ENCODE measurements around the gene KDM2A. TPM values are rescaled to one million over a fixed set of nuclear protein-coding genes. Genes with fewer than 3 reads are reported as not detected.

The KDM2A gene
- total RNA-seq, 1 donor from 2014 or later = 71.0 TPM

- no peaks in the 10 kb centered on the region for H3K9me3 Mint-ChIP-seq (ENCODE audit: unreplicated experiment)
- H3K4me3 Mint-ChIP-seq (ENCODE audit: unreplicated experiment) = no peak overlapping the region
- H3K27ac Mint-ChIP-seq (ENCODE audit: unreplicated experiment) = no peak overlapping the region
- peaks cover 2% of the 10 kb centered on the region for H3K27me3 Mint-ChIP-seq (ENCODE audit: unreplicated experiment)
- peaks cover 14% of the 10 kb centered on the region for H3K4me1 Mint-ChIP-seq (ENCODE audit: low read depth, unreplicated experiment)
- TF ChIP-seq CTCF (IDR thresholded peaks at IDR 0.05; ENCODE audit: partially characterized antibody, unreplicated experiment) = no peak
- no peaks in the 10 kb centered on the region for H3K36me3 Mint-ChIP-seq (ENCODE audit: unreplicated experiment)
- no peak for DNase-seq
Measured at GRCh38 chr11:67158221-67158620, 39.2 kb downstream of the KDM2A start.

- H3K9me3 Mint-ChIP-seq (ENCODE audit: unreplicated experiment) = no peaks in the 10 kb centered on the region
- H3K27me3 Mint-ChIP-seq (ENCODE audit: unreplicated experiment) = peaks cover 2% of the 10 kb centered on the region
- no peaks in the 10 kb centered on the region for H3K36me3 Mint-ChIP-seq (ENCODE audit: unreplicated experiment)
- H3K4me3 Mint-ChIP-seq (ENCODE audit: unreplicated experiment) = peak overlapping the region; percentile 62
- no peak for TF ChIP-seq CTCF (IDR thresholded peaks at IDR 0.05; ENCODE audit: partially characterized antibody, unreplicated experiment)
- H3K4me1 Mint-ChIP-seq (ENCODE audit: low read depth, unreplicated experiment) = peaks cover 14% of the 10 kb centered on the region
- peak overlapping the region; percentile 98 for H3K27ac Mint-ChIP-seq (ENCODE audit: unreplicated experiment)
- DNase-seq = peak; percentile 43
Measured at GRCh38 chr11:67160045-67160444, 41.0 kb downstream of the KDM2A start.

GRCh38 chr11:67160872-67161783 lies 42.1 kb downstream of the KDM2A start:
- H3K4me1 Mint-ChIP-seq (ENCODE audit: low read depth, unreplicated experiment) = peaks cover 14% of the 10 kb centered on the region
- peak; percentile 27 for TF ChIP-seq CTCF (IDR thresholded peaks at IDR 0.05; ENCODE audit: partially characterized antibody, unreplicated experiment)
- no peaks in the 10 kb centered on the region for H3K9me3 Mint-ChIP-seq (ENCODE audit: unreplicated experiment)
- no peak overlapping the region for H3K4me3 Mint-ChIP-seq (ENCODE audit: unreplicated experiment)
- H3K27ac Mint-ChIP-seq (ENCODE audit: unreplicated experiment) = no peak overlapping the region
- DNase-seq = no peak
- H3K36me3 Mint-ChIP-seq (ENCODE audit: unreplicated experiment) = no peaks in the 10 kb centered on the region
- peaks cover 2% of the 10 kb centered on the region for H3K27me3 Mint-ChIP-seq (ENCODE audit: unreplicated experiment)

- H3K4me3 Mint-ChIP-seq (ENCODE audit: unreplicated experiment) = no peak overlapping the region
- H3K4me1 Mint-ChIP-seq (ENCODE audit: low read depth, unreplicated experiment) = peaks cover 16% of the 10 kb centered on the region
- H3K36me3 Mint-ChIP-seq (ENCODE audit: unreplicated experiment) = no peaks in the 10 kb centered on the region
- TF ChIP-seq CTCF (IDR thresholded peaks at IDR 0.05; ENCODE audit: partially characterized antibody, unreplicated experiment) = no peak
- no peak for DNase-seq
- no peak overlapping the region for H3K27ac Mint-ChIP-seq (ENCODE audit: unreplicated experiment)
- H3K27me3 Mint-ChIP-seq (ENCODE audit: unreplicated experiment) = peaks cover 2% of the 10 kb centered on the region
- H3K9me3 Mint-ChIP-seq (ENCODE audit: unreplicated experiment) = peaks cover 1% of the 10 kb centered on the region
Measured at GRCh38 chr11:67163006-67163405, 43.9 kb downstream of the KDM2A start.

- Mint-ChIP-seq H3K9me3 (ENCODE audit: unreplicated experiment) (peaks cover 5% of the 10 kb centered on the region), H3K4me3 (ENCODE audit: unreplicated experiment) (no peak overlapping the region), H3K4me1 (ENCODE audit: low read depth, unreplicated experiment) (peaks cover 8% of the 10 kb centered on the region), H3K36me3 (ENCODE audit: unreplicated experiment) (no peaks in the 10 kb centered on the region), H3K27me3 (ENCODE audit: unreplicated experiment) (peaks cover 2% of the 10 kb centered on the region), H3K27ac (ENCODE audit: unreplicated experiment) (no peak overlapping the region)
- DNase-seq = no peak
- TF ChIP-seq CTCF (IDR thresholded peaks at IDR 0.05; ENCODE audit: partially characterized antibody, unreplicated experiment) = no peak
Measured at GRCh38 chr11:67165623-67166022, 46.6 kb downstream of the KDM2A start.
